AG04450 (cell line): ENCODE data around the gene SCRT2. TPM values are rescaled to one million over a fixed set of nuclear protein-coding genes. Genes with fewer than 3 reads are reported as not detected.

Experiments
- CTCF ChIA-PET: fragments of 300-600, 350-600 bp; formaldehyde crosslinking; extraction: SDS; loops from one replicate; lab custom pipeline; 2022; ENCODE audit warnings: antibody characterized with exemption, inconsistent platforms; lab: Charles Lee
- POLR2A ChIA-PET: fragments of 350-600 bp; formaldehyde crosslinking; extraction: SDS; loops from one replicate; lab custom pipeline; 2021; ENCODE audit warnings: antibody characterized with exemption, inconsistent platforms; lab: Yijun Ruan, JAX
- DNase-seq: peaks from one replicate; pipeline ENCODE4 v3.0.0-alpha.2; 2011; ENCODE audit warnings: low read depth, low spot score
- H3K27ac ChIP-seq: one replicate; pipeline ENCODE4 v1.5.1; 2012; ENCODE audit warnings: low read depth, low read length, control low read depth
- H3K27me3 ChIP-seq: one replicate; pipeline ENCODE4 v1.6.0; 2012; ENCODE audit warnings: low read length; ENCODE audit not compliant: control insufficient read depth, insufficient read depth
- H3K4me3 ChIP-seq: 2 replicates; pipeline ENCODE4 v1.5.1; 2011; ENCODE audit warnings: mild to moderate bottlenecking, low read depth, low read length, control low read depth
- H3K9me3 ChIP-seq: 2 replicates; pipeline ENCODE4 v1.5.1; 2012; ENCODE audit warnings: low read length; ENCODE audit not compliant: control insufficient read depth, insufficient read depth
- polyA plus RNA-seq: library from polyadenylated mRNA; depleted of rRNA; stranded (reverse); fragments of >200 nt; gene quantifications from 2 replicates; pipeline ENCODE4 v1.2.3, GENCODE V29; 2011
- TF ChIP-seq, protein P1 (sequence below): IDR thresholded peaks from 2 replicates; pipeline ENCODE4 v1.5.1; 2011; ENCODE audit warnings: low read depth, low read length, control low read depth, inconsistent platforms

SCRT2 gene
- polyA plus RNA-seq, 1 experiment, result not detected

DNA sequence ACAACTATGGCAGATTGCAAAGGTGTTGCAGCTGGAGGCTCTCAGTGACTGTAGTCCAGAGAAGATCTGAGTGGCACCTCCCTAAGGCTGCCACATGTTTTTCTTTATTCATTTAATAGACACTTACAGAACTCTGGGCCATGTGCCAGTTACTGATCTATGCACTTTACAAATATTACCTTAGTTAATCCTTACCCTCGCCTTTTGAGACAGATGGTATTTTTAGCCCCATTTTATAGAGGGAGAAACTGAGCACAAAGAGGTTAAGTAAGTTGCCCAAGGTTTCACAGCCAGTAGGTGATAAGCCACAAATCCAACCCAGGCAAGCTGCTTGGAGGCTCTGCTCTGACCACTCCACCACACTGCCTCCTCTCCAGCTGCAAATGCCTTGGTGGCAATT lies 6.5 kb upstream of the SCRT2 start:
- ChIA-PET CTCF (interaction anchor here (1.1 kb wide), 1 partner anchor 15 kb away, joined by 3 read pairs; no protein-coding TSS in a partner anchor), POLR2A (no interaction called here)
- H3K27me3 ChIP-seq, result peaks cover 2% of the 10 kb centered on the region
- no peak overlapping the region for H3K27ac ChIP-seq
- DNase-seq, result no peak
- TF ChIP-seq, protein P1, sequence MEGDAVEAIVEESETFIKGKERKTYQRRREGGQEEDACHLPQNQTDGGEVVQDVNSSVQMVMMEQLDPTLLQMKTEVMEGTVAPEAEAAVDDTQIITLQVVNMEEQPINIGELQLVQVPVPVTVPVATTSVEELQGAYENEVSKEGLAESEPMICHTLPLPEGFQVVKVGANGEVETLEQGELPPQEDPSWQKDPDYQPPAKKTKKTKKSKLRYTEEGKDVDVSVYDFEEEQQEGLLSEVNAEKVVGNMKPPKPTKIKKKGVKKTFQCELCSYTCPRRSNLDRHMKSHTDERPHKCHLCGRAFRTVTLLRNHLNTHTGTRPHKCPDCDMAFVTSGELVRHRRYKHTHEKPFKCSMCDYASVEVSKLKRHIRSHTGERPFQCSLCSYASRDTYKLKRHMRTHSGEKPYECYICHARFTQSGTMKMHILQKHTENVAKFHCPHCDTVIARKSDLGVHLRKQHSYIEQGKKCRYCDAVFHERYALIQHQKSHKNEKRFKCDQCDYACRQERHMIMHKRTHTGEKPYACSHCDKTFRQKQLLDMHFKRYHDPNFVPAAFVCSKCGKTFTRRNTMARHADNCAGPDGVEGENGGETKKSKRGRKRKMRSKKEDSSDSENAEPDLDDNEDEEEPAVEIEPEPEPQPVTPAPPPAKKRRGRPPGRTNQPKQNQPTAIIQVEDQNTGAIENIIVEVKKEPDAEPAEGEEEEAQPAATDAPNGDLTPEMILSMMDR, result no peak
- H3K4me3 ChIP-seq, result no peak overlapping the region
- no peaks in the 10 kb centered on the region for H3K9me3 ChIP-seq

DNA sequence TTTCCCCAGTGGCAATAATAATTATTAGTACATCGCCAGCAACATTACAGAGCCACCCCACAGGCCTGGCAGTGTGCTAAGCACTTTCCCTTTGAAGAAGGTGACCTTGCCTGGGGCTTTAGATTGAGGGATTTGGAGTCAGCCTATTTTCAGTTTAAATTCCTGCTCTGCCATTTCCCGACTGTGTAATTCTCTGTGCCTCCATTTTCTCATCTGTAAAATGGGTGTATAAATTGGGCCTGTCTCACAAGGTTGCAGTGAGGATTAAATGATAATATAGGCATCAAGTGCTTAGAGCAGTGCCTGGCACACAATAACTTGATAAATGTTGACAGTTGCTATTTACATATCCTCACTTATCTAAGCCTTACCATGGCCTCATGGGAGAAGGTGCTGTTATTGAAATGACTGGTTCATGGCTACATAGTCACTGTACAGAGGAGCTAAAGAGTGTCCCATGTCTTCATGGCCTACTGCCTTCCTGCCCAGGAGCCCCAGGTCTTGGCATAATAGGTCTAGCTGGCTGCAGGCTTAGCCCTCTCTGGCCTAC lies 5.1 kb upstream of the SCRT2 start:
- ChIA-PET CTCF (no interaction called here), POLR2A (no interaction called here)
- Histone ChIP-seq H3K4me3 (no peak overlapping the region), H3K27ac (no peak overlapping the region), H3K9me3 (no peaks in the 10 kb centered on the region; the same call in 1 of the 2 replicates), H3K27me3 (peaks cover 14% of the 10 kb centered on the region)
- TF ChIP-seq, protein P1, result no peak
- DNase-seq, result no peak

DNA sequence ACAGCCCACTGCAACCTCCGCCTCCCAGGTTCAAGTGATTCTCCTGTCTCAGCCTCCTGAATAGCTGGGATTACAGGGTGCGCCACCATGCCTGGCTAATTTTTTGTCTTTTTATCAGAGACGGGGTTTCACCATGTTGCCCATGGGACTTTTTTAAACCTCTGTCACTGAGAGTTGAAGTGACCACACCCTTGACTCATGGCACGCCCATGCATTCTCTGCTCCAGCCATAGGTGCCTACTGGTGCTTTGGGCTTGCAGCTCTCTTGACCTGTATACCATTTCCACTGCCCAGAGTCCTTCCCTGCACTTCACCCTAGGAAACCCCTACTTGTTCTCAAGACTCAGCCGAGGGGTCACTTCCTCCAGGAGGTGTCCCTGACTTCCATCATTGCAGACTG lies 2.4 kb upstream of the SCRT2 start:
- ChIA-PET POLR2A (no interaction called here), CTCF (no interaction called here)
- Histone ChIP-seq H3K27ac (no peak overlapping the region), H3K27me3 (peaks cover 35% of the 10 kb centered on the region), H3K4me3 (no peak overlapping the region), H3K9me3 (no peaks in the 10 kb centered on the region; the same call in 1 of the 2 replicates)
- DNase-seq, result no peak
- TF ChIP-seq, protein P1, result no peak

DNA sequence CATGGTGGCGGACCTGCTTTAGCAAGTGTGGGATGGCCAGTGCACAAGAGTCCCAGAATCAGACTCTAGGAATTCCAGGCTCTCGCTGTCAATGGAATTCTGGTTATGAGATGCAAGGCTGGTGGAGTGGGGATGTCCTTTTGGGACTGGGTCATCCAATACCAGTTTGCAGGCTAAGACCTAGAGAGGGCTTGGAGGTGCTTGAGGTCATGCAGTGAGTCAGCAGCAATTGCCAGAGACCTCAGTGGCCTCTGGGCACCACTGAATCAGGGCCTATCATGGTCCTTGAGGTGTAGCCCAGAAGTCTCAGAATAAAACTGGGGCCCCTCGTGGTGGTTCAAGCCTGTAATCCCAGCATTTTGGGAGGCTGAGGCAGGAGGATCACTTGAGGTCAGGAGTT lies 1.4 kb upstream of the SCRT2 start:
- H3K9me3 ChIP-seq, result no peaks in the 10 kb centered on the region; the same call in 1 of the 2 replicates
- TF ChIP-seq, protein P1, result no peak
- ChIA-PET POLR2A (no interaction called here), CTCF (no interaction called here)
- peaks cover 44% of the 10 kb centered on the region for H3K27me3 ChIP-seq
- no peak overlapping the region for H3K4me3 ChIP-seq
- no peak overlapping the region for H3K27ac ChIP-seq
- DNase-seq, result no peak

DNA sequence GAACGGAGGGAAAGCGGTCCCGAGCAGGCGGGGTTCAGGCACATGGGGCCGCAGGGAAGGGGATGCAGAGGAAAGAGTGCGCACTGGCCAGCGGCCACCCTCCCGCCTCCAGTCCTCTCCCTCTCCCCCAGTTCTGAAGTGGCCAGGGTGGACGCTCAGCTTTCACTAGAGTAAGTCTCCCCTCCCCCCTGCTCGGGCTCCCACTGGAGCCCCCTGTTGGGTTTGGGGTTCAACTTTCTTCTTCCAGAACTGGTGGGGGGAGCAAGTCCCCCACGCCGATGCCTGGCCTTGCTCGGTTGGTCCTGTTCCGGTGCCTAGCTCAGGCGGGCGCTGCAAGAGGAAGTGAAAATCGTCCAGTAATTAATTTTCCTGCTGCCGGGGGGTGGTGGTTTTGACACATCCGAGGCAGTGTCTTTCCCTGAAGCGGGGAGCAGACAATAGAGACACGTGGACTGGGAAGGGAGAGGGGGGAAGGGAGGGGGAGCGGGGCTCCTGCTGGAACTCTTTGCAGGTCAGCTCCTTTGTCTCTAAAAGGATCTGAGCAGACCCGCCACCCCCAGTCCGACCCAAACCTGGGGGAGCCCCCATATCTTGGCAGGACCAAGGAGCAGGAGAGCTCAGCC lies 824 bp upstream of the SCRT2 start:
- H3K9me3 ChIP-seq, result no peaks in the 10 kb centered on the region; the same call in 1 of the 2 replicates
- CTCF ChIA-PET, result interaction anchor here (0.6 kb wide), 1 partner anchor 9 kb away, joined by 3 read pairs; no protein-coding TSS in a partner anchor
- TF ChIP-seq, protein P1, result no peak
- peaks cover 49% of the 10 kb centered on the region for H3K27me3 ChIP-seq
- POLR2A ChIA-PET, result no interaction called here
- no peak overlapping the region for H3K4me3 ChIP-seq
- no peak overlapping the region for H3K27ac ChIP-seq
- DNase-seq, result no peak
